ENCODE data around the gene SLC39A10. TPM values are rescaled to one million over a fixed set of nuclear protein-coding genes. Genes with fewer than 3 reads are reported as not detected.

Gene SLC39A10
- total and polyA plus RNA-seq, 10 of the 15 experiments (the other 5 are each of a cell fraction or from before 2014, with no cell fraction given), result 2.0 to 23.6 (median 7.9) TPM

- Histone ChIP-seq H3K27me3 (replicated peaks in 1 of 2; ENCODE audit: control insufficient read depth in 2 of 2, insufficient read depth in 2 of 2, low read length in 1 of 2) (no peaks in the 10 kb centered on the region), H3K4me3 (no peak overlapping the region), H3K79me2 (ENCODE audit: control insufficient read depth, insufficient read depth, low read length) (no peaks in the 10 kb centered on the region), H4K20me1 (ENCODE audit: control insufficient read depth, insufficient read depth) (no peaks in the 10 kb centered on the region), H3K9me3 (replicated peaks; ENCODE audit: control insufficient read depth, insufficient read depth, low read length) (no peaks in the 10 kb centered on the region), H3K27ac (ENCODE audit: control insufficient read depth, insufficient read depth) (no peak overlapping the region), H3K9ac (ENCODE audit: control insufficient read depth, insufficient read depth, low read length) (no peak overlapping the region), H3K4me1 (ENCODE audit: control insufficient read depth, insufficient read depth, low read length) (no peaks in the 10 kb centered on the region), H2AFZ (ENCODE audit: control insufficient read depth, low read depth, low read length) (no peak overlapping the region), H3K36me3 (ENCODE audit: control insufficient read depth in 2 of 2, insufficient read depth in 2 of 2, low read length in 1 of 2) (no peaks in the 10 kb centered on the region; a peak in 1 of 4 replicates), H3K4me2 (ENCODE audit: control insufficient read depth, insufficient read depth) (no peak overlapping the region)
- TF ChIP-seq TARDBP (IDR thresholded peaks at IDR 0.05; ENCODE audit: borderline replicate concordance) (no peak), HDGF (IDR thresholded peaks at IDR 0.05) (no peak), CREB1 (IDR thresholded peaks at IDR 0.05; ENCODE audit: low read depth) (no peak), MXI1 (IDR thresholded peaks at IDR 0.05; ENCODE audit: low read depth, low read length) (no peak), TCF12 (IDR thresholded peaks at IDR 0.05; ENCODE audit: low read depth, low read length) (no peak), MLLT1 (IDR thresholded peaks at IDR 0.05) (no peak)
- no TSS peak for BruUV-seq (replicated peaks)
- intact Hi-C loops (cut with micrococcal nuclease; ENCODE audit: unreplicated experiment) (no loop called here), in situ Hi-C loops (cut with MboI) (no loop called here)
- POLR2A ChIA-PET, result no interaction called here
- ATAC-seq, result no peak
- RAD21 ChIA-PET (ENCODE audit: unreplicated experiment), result interaction anchor here (0.7 to 4.3 kb wide), 6 partner anchors 20 to 400 kb away, joined by 3 to 32 read pairs (median 6); partner anchors contain the start of gene DNAH7
- DNase-seq (ENCODE audit: low read depth, low spot score), result no peak
- no peak for FAIRE-seq
- CTCF ChIA-PET, result interaction anchor here (0.5 to 6.4 kb wide), 6 partner anchors 68 to 400 kb away, joined by 3 to 89 read pairs (median 10); partner anchors contain the start of gene DNAH7
- SMC1A ChIA-PET (ENCODE audit: uncharacterized antibody, unreplicated experiment), result interaction anchor here (1.0 to 5.1 kb wide), 7 partner anchors 11 to 399 kb away, joined by 3 to 60 read pairs (median 13); partner anchors contain the start of gene DNAH7
Observed at GRCh38 chr2:195667974-195668373, 10.9 kb downstream of the SLC39A10 start.

GRCh38 chr2:195670191-195670590, 13.2 kb downstream of the SLC39A10 start:
- no peaks in the 10 kb centered on the region for H3K27me3 ChIP-seq (replicated peaks in 1 of 2; ENCODE audit: control insufficient read depth in 2 of 2, insufficient read depth in 2 of 2, low read length in 1 of 2)
- ChIA-PET POLR2A (no interaction called here), SMC1A (ENCODE audit: uncharacterized antibody, unreplicated experiment) (interaction anchor here (0.7 to 1.9 kb wide), 4 partner anchors 36 to 100 kb away, joined by 3 to 13 read pairs (median 4); no protein-coding TSS in a partner anchor), CTCF (interaction anchor here (0.9 to 1.9 kb wide), 8 partner anchors 10 to 397 kb away, joined by 3 to 13 read pairs (median 4); partner anchors contain the start of gene DNAH7), RAD21 (ENCODE audit: unreplicated experiment) (interaction anchor here (0.8 to 2.4 kb wide), 3 partner anchors 10 to 399 kb away, joined by 3 to 9 read pairs (median 4); partner anchors contain the start of gene DNAH7)
- H3K27ac ChIP-seq (ENCODE audit: control insufficient read depth, insufficient read depth), result no peak overlapping the region
- in situ Hi-C loops (cut with MboI) (loop anchor here (5.0 kb wide), 1 partner anchor 387 kb away; no protein-coding TSS in a partner anchor), intact Hi-C loops (cut with micrococcal nuclease; ENCODE audit: unreplicated experiment) (no loop called here)
- H3K4me1 ChIP-seq (ENCODE audit: control insufficient read depth, insufficient read depth, low read length), result no peaks in the 10 kb centered on the region
- no peaks in the 10 kb centered on the region for H3K9me3 ChIP-seq (replicated peaks; ENCODE audit: control insufficient read depth, insufficient read depth, low read length)
- no peaks in the 10 kb centered on the region for H4K20me1 ChIP-seq (ENCODE audit: control insufficient read depth, insufficient read depth)
- DNase-seq (ENCODE audit: low read depth, low spot score) (no peak), ATAC-seq (no peak), FAIRE-seq (no peak)
- H3K4me3 ChIP-seq, result no peak overlapping the region
- H3K9ac ChIP-seq (ENCODE audit: control insufficient read depth, insufficient read depth, low read length), result no peak overlapping the region
- BruUV-seq (replicated peaks), result no TSS peak
- H2AFZ ChIP-seq (ENCODE audit: control insufficient read depth, low read depth, low read length), result no peak overlapping the region
- no peak overlapping the region for H3K4me2 ChIP-seq (ENCODE audit: control insufficient read depth, insufficient read depth)
- H3K79me2 ChIP-seq (ENCODE audit: control insufficient read depth, insufficient read depth, low read length), result no peaks in the 10 kb centered on the region
- H3K36me3 ChIP-seq (ENCODE audit: control insufficient read depth in 2 of 2, insufficient read depth in 2 of 2, low read length in 1 of 2), result no peaks in the 10 kb centered on the region; a peak in 1 of 4 replicates
- no peak for TF ChIP-seq RUNX3 (IDR thresholded peaks at IDR 0.05; ENCODE audit: low read length)
- TF ChIP-seq HDGF (IDR thresholded peaks at IDR 0.05), result no peak
- TF ChIP-seq CTCF (IDR thresholded peaks at IDR 0.05 in 2 of 3, conservative IDR thresholded peaks at IDR 0.05 in 1 of 3; ENCODE audit: control insufficient read depth in 2 of 3, extremely low read depth in 1 of 3, insufficient read depth in 1 of 3, low read depth in 3 of 3, low read length in 3 of 3), result no peak
- TF ChIP-seq CHD1 (IDR thresholded peaks at IDR 0.05; ENCODE audit: low read depth, low read length), result no peak
- TF ChIP-seq ZBTB11 (CRISPR knock-in tag; IDR thresholded peaks at IDR 0.05), result no peak
- no peak for TF ChIP-seq EED (IDR thresholded peaks at IDR 0.05; ENCODE audit: low read depth)
- no peak for TF ChIP-seq HDAC6 (IDR thresholded peaks at IDR 0.05; ENCODE audit: unreplicated experiment)

Data from GM12878 (cell line).